ENCODE results near the gene TPPP2. TPM values are rescaled to one million over a fixed set of nuclear protein-coding genes. Genes with fewer than 3 reads are reported as not detected.
A peak's percentile ranks its signal among the peaks of the same experiment; 100 is the strongest.

The TPPP2 gene
- total RNA-seq, 2 donors from 2014 or later: 0.73 to 1.7 TPM

- Mint-ChIP-seq H3K27ac (peak within 1 kb of the TSS; percentile 12), H3K4me1 (peaks cover 4% of the 10 kb centered on the region), H3K4me3 (peak within 1 kb of the TSS; percentile 87), H3K27me3 (ENCODE audit: insufficient read depth) (peaks cover 8% of the 10 kb centered on the region), H3K9me3 (no peaks in the 10 kb centered on the region), H3K36me3 (ENCODE audit: low read depth) (peaks cover 29% of the 10 kb centered on the region)
- peak within 1 kb of the TSS; percentile 64 for H3K27ac ChIP-seq (ENCODE audit: low read depth, low read length)
- H3K9ac ChIP-seq (ENCODE audit: extremely low read depth, low read length, poor library complexity, severe bottlenecking): peak within 1 kb of the TSS; percentile 64
- no peaks in the 10 kb centered on the region for H3K9me3 ChIP-seq (ENCODE audit: control insufficient read depth, low read length)
- WGBS, 2 experiments (ENCODE audit: insufficient coverage in 1 of 2, insufficient read length in 1 of 2): 0 to 1% methylated on average over 32 to 42 of the region's 42 CpGs
- peak; percentile 77 for TF ChIP-seq CTCF (conservative IDR thresholded peaks at IDR 0.05)
- DNase-seq: peak; percentile 96
- peaks cover 37% of the 10 kb centered on the region for H3K36me3 ChIP-seq (ENCODE audit: control insufficient read depth, insufficient read depth, low read length)
- H3K4me1 ChIP-seq (ENCODE audit: control insufficient read depth, insufficient read depth, low read length): no peaks in the 10 kb centered on the region
- peak within 1 kb of the TSS; percentile 96 for H3K4me3 ChIP-seq (ENCODE audit: low read length)
- peaks cover 5% of the 10 kb centered on the region for H3K27me3 ChIP-seq (ENCODE audit: control insufficient read depth, insufficient read depth, low read length, poor library complexity, severe bottlenecking)
These were observed 40.0 kb upstream of the TPPP2 start, which contains the start of gene METTL17 for GRCh38 chr14:20989787-20990600. Gene METTL17, plus strand, starts transcription at chr14:20989980. Its CDS starts 23 bp downstream, at chr14:20990003.

GRCh38 chr14:20996521-20996920 lies 33.5 kb upstream of the TPPP2 start:
- Histone ChIP-seq H3K27me3 (ENCODE audit: control insufficient read depth, insufficient read depth, low read length, poor library complexity, severe bottlenecking) (no peaks in the 10 kb centered on the region), H3K4me1 (ENCODE audit: control insufficient read depth, insufficient read depth, low read length) (peaks cover 4% of the 10 kb centered on the region), H3K9me3 (ENCODE audit: control insufficient read depth, low read length) (no peaks in the 10 kb centered on the region), H3K36me3 (ENCODE audit: control insufficient read depth, insufficient read depth, low read length) (peaks cover 59% of the 10 kb centered on the region), H3K9ac (ENCODE audit: extremely low read depth, low read length, poor library complexity, severe bottlenecking) (no peak overlapping the region), H3K27ac (ENCODE audit: low read depth, low read length) (no peak overlapping the region), H3K4me3 (ENCODE audit: low read length) (no peak overlapping the region)
- Mint-ChIP-seq H3K4me3 (no peak overlapping the region), H3K36me3 (ENCODE audit: low read depth) (peaks cover 44% of the 10 kb centered on the region), H3K27ac (no peak overlapping the region), H3K4me1 (peaks cover 16% of the 10 kb centered on the region), H3K27me3 (ENCODE audit: insufficient read depth) (no peaks in the 10 kb centered on the region), H3K9me3 (no peaks in the 10 kb centered on the region)
- 96 to 97% methylated on average over 10 to 14 of the region's 14 CpGs for WGBS, 2 experiments (ENCODE audit: insufficient coverage in 1 of 2, insufficient read length in 1 of 2)
- DNase-seq: peak; percentile 35
- no peak for TF ChIP-seq CTCF (conservative IDR thresholded peaks at IDR 0.05)

GRCh38 chr14:20997115-20997514 lies 32.9 kb upstream of the TPPP2 start:
- H3K27ac ChIP-seq (ENCODE audit: low read depth, low read length): no peak overlapping the region
- no peak overlapping the region for H3K9ac ChIP-seq (ENCODE audit: extremely low read depth, low read length, poor library complexity, severe bottlenecking)
- peaks cover 53% of the 10 kb centered on the region for H3K36me3 ChIP-seq (ENCODE audit: control insufficient read depth, insufficient read depth, low read length)
- no peak for DNase-seq
- no peak for TF ChIP-seq CTCF (conservative IDR thresholded peaks at IDR 0.05)
- no peak overlapping the region for H3K27ac Mint-ChIP-seq
- 84 to 90% methylated on average over 2 to 3 of the region's 4 CpGs for WGBS, 2 experiments (ENCODE audit: insufficient coverage in 1 of 2, insufficient read length in 1 of 2)
- no peaks in the 10 kb centered on the region for H3K9me3 ChIP-seq (ENCODE audit: control insufficient read depth, low read length)
- no peaks in the 10 kb centered on the region for H3K9me3 Mint-ChIP-seq
- H3K4me1 ChIP-seq (ENCODE audit: control insufficient read depth, insufficient read depth, low read length): peaks cover 4% of the 10 kb centered on the region
- no peak overlapping the region for H3K4me3 ChIP-seq (ENCODE audit: low read length)
- peaks cover 21% of the 10 kb centered on the region for H3K4me1 Mint-ChIP-seq
- no peaks in the 10 kb centered on the region for H3K27me3 ChIP-seq (ENCODE audit: control insufficient read depth, insufficient read depth, low read length, poor library complexity, severe bottlenecking)
- peaks cover 41% of the 10 kb centered on the region for H3K36me3 Mint-ChIP-seq (ENCODE audit: low read depth)
- H3K4me3 Mint-ChIP-seq: no peak overlapping the region
- no peaks in the 10 kb centered on the region for H3K27me3 Mint-ChIP-seq (ENCODE audit: insufficient read depth)
